GM19324 (cell line): Measurements from ENCODE around the gene HOXD13.

ENCODE experiments used
- ATAC-seq: cut with Tn5 transposase; IDR thresholded peaks from one replicate; pipeline ENCODE4 v1.9.1; 2021; ENCODE audit warnings: mild to moderate bottlenecking, moderate library complexity; ENCODE audit not compliant: unreplicated experiment, low FRiP score

HOXD13 gene

DNA sequence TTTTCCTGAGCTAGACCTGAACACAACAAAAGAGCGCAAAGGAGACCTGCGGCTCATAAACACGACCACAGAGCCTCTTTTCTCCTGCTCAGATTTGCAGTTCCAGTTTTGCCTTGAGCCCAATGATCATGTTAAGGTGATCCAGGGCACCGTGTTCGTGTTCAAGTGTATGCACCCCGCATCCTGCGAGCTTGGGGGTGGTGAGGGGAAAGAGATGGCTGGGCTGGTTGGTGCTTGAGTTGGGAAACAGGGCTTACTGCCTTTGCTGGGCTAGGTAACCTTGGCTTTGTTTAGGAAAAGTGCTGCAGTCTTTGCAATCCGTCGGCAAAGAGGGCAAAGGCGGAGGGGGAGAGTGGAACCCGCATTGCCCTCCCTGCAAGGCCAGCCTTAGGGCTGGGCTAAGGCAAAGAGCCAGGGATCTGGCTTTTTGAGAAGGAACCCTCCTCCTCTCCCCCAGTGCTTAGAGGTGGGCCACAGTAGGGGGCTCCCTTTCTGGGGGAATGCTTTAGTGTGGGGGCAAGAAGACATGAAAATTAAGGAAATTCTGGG lies 25.4 kb downstream of the HOXD13 start:
- ATAC-seq = no peak

DNA sequence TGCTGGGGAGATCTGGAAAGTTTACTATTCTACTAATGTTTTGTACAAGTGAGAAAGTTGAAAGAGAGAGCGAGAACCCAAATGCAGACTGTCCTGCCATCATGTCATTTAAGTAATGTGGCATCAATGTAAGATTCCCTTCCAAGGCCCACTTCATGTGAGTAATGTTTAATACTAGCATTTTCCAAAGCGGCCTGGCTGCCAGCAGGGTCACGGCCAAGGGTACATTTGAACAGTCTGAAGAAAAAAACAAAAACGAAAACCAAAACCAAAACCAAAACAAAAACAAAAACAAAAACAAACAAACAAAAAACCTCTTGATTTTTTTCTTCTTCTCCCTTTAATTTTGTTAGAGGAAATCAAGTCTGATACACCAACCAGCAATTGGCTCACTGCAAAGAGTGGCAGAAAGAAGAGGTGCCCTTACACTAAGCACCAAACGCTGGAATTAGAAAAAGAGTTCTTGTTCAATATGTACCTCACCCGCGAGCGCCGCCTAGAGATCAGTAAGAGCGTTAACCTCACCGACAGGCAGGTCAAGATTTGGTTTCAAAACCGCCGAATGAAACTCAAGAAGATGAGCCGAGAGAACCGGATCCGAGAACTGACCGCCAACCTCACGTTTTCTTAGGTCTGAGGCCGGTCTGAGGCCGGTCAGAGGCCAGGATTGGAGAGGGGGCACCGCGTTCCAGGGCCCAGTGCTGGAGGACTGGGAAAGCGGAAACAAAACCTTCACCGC lies 26.2 kb downstream of the HOXD13 start:
- ATAC-seq = no peak

DNA sequence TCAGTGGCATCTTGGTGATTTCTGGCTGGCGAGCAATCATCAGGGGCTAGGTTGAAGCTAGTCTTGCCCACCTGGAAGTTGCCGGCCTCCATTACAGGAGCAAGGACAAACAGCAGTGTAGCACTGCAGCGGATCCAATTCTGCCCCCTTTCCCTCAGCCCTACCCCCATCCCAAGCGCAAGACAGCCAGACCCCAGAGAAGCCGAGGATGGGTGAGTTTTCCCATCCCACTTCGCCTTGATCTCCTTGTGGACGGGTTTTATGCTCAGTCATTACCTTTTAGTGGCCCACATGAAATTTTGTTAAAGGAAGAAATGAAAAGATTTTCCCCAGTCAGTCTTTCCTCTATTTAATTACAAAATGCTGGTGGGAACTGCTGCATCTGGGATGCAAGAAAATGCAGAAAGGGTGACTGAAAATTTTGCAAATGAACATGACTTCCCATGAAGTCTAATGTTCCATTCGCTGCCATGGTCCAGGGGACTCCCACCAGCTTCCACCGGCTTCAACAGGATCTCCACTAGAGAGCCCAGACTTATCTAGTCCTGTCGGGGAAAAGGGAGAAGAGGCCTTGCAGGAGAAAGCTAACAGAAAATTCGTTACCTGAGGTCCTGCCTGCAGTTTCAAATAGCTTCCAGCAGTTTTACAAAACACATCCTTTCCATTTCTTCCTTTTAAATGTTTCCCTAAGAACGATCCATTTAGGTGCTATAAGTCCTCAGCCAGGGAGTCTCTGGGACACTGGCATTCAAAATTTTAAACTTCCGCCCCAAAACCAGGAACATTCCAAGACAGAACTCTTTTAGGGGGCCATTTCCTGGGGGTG lies 28.1 kb downstream of the HOXD13 start:
- no peak for ATAC-seq

DNA sequence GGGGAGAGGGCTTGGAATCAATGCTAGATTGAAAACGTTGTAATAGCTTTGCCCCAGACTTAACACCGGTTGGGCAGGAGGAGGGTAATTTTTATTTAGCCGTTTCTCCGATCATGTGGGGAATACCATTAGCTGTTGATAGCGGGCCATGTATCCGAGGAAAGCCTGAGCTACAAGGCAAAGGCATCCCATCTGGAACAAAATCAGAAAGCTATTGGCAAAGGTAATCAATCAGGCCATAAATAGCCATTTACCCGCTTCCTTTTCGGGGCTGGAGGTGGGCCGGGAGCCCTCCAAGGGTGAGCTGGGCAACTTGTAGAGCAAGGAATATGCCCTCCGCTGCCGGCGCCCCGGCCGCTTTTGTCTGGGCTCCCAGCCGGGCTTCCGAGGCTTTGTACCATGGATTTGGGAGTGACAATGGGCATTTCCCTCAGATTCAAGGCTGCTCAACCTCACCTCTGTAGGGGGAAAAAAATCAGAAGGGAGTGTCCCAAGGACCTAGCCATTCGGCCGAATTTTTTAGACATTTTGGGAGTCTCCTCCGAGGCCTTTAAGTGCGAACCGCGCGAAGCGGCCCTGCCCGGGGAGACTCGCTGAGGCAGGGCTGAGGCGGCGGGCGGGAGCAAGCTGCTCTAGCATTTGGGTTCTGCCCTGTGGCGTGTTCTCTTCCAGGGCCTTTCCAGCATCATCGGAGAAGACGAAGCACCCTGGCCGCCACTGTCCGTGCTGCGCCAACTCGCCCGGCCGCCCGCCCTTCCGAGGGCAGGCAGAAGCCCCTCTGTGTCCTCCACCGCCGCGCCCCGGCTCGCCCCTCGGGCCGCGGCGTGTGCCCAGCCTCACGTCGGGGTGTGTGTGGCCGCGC lies 28.9 kb downstream of the HOXD13 start:
- ATAC-seq = no peak

DNA sequence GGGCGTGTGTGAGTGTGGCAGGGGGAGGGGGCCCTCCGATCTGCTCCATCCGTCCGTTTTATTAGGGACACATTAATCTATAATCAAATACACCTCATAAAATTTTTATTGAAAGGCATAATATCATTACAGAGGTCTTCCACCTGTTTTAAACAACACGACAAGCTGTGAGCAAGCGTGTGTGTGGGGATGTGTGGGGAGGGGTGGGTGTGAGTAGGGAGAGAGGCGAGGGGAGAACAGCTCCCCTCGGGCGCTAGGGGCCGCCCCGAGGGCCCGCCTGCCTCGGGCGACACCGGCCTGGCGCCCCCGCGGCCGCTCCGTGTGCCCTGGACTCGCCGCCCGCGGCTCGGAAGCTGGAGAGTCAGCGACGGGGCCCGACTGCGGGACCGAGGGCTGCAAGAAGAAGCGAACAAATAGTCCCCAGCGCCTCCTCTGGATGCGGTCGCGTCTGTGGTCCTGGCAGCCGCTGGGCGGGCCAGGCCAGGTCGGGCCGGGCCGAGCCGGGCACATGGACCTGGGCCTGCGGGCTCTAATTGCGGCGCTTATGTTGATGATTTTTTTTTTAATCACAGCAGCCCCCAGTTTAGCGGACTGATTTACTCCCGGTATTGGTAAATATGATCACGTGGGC lies 29.6 kb downstream of the HOXD13 start:
- no peak for ATAC-seq

DNA sequence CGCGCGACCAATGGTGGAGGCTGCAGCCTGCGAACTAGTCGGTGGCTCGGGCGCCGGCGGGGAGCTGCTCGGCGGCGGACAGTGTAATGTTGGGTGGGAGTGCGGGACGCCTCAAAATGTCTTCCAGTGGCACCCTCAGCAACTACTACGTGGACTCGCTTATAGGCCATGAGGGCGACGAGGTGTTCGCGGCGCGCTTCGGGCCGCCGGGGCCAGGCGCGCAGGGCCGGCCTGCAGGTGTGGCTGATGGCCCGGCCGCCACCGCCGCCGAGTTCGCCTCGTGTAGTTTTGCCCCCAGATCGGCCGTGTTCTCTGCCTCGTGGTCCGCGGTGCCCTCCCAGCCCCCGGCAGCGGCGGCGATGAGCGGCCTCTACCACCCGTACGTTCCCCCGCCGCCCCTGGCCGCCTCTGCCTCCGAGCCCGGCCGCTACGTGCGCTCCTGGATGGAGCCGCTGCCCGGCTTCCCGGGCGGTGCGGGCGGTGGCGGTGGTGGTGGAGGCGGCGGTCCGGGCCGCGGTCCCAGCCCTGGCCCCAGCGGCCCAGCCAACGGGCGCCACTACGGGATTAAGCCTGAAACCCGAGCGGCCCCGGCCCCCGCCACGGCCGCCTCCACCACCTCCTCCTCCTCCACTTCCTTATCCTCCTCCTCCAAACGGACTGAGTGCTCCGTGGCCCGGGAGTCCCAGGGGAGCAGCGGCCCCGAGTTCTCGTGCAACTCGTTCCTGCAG lies 30.3 kb downstream of the HOXD13 start, which contains the start of gene HOXD9:
HOXD9 (plus strand) TSS at position 37 of the 728 bp plus-strand sequence; CDS start at position 87, 50 bp downstream.
- no peak for ATAC-seq

DNA sequence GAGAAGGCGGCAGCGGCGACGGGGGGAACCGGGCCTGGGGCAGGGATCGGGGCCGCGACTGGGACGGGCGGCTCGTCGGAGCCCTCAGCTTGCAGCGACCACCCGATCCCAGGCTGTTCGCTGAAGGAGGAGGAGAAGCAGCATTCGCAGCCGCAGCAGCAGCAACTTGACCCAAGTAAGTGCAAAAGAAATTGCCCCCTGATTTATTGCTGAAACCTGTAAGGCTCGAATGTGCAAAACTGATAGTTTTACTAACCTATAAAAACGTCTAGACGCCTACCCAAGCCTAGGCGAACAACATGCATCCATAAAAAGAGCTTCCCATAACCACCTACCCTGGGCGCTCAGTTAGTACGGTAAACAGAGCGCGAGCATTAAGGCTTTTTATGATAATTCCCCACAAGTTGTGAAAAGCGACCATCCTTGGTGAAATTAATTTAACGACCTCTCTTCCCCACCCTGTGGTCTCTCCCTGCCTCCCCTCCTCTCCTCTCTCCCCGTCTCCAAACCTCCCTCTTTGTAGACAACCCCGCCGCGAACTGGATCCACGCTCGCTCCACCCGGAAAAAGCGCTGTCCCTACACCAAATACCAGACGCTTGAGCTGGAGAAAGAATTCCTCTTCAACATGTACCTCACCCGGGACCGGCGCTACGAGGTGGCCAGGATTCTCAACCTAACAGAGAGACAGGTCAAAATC lies 31.0 kb downstream of the HOXD13 start:
- ATAC-seq = no peak

DNA sequence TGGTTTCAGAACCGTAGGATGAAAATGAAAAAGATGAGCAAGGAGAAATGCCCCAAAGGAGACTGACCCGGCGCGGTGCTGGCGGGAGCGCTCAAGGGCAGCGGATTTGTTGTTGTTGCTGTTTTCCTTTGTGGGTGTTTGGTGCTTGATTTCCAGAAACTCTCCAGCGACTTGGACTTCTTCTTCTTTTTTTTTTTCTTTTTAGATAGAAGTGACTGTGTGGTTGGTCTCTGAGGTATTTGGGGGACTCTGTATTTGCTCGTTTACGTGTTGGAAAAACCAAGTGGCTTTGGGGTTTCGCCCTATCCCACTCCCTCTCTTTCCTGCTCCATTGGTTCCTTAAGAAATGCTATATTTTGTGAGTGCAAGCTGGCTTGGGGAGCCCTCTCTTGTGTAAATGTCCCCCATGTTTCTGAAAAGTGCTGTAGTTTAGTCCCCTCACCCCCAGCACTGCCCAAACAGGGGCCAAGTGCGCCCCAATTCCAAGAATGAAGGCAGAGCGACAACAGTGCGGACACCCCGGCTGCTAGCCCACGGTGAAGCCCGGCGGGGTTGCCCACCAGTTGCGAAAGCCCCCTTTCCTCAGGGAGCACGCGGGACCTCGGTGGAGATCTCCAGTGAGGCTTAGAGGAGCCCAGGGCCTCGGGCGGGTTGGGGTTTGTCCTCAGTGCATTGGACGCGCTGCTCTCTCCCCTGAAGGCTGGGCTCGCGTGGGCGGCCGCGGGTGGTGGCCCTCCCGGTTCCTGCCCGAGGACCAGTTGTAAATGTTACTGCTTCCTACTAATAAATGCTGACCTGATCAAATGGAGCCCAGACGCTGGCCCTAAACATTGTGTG lies 31.8 kb downstream of the HOXD13 start:
- no peak for ATAC-seq

DNA sequence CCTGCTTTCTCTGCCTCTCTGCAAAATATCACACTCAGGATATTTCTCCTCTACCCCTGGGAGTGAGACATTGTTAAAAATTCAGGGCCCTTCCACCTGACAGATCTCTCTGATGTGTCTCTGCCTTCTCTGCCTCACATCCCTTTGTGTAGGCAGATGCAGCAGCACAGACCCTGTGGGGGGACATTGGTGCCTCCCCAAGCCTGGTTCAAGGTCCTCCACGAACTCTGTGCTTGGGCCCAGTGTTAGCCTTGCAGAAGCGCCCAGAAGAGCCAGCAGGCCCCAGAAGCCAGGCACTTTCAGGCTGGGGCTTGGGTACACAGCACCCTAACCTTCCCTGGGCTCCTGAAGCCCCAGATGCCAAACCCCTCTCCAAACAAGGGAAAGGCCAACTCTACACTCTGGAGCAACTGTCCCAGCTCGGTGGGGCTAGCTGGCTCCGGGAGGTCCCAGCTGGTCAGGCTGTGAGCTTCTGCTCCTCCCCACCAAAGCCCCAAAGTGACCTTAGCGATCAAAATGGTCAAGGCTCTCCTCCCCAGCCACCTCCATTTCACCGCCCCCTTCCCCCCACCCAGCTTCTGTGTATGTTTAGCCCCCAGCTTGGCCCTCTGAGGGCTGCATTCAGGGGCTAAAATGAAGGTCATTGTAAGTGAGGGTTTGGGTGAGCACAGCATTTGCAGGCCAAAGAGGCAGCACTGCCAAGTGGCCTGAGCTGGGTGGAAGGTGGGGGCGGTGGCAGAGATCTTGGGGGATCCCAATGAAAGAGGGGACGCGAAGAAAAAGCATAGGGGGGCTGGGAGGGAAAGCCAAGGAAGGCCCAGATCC lies 32.6 kb downstream of the HOXD13 start:
- no peak for ATAC-seq

DNA sequence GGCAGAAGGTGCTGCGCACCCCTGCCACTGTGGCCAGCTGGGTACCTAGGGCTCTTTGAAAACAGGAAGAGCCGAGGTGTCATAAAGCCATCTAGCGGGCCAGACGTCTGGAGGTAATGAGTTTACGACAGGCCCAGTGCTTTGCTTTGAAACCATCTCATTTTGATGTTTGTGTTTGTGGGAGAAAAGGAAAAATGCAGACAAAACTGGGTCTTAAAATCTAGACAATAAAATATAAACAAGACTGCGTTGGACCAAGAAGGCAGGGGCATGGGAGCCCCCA lies 33.2 kb downstream of the HOXD13 start:
- ATAC-seq = no peak

DNA sequence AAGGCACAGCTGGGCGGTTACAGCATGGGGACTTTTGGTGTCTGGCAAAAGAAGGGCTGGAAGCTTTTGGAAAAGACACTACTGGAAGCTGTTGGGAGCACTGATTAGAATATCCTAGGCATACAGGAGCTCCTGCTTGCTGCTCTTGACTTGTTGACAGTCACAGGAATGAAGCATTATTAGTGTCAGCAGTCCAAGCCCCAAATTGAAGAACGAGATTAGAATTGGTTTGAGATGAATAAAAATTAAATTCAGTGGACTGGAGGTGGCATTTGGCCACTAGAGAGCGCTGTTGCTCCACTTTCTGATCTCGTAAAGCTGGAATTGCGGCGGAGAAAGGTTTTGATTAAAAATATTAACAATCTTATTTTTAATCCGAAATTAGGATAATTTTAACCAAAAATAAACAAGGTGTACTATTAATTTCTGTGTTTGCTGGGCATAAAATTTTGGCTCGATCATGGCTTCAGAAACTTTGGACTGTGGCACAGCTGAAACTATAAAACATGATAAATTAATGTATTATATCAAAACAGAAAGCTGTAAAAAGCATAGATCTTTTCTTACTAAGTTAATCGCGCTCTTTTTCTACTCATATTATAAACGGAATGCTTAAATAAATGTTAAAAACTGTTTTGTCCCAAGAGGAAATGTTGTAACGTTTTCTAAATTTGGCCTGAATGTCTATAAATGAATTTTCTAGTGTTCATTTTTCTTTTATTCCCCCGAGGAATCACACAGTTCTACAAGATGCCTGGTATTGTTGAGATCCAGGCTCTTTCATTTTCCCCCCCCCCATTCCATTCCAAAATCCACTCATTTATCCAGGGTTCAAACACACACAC lies 34.6 kb downstream of the HOXD13 start:
- no peak for ATAC-seq

DNA sequence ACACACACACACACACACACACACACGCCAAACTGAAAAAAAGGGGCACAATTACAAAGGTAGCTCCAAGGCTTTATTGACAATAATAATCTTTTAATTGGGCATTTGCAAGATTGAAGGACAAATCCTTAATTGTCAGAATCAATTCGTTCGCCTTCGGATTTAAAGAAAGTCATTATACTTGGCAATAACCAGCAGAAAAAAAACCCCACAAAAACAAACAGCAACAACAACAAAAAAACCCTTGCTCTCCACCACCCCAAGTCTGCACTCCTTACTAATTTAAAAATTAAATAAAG lies 35.2 kb downstream of the HOXD13 start:
- no peak for ATAC-seq

DNA sequence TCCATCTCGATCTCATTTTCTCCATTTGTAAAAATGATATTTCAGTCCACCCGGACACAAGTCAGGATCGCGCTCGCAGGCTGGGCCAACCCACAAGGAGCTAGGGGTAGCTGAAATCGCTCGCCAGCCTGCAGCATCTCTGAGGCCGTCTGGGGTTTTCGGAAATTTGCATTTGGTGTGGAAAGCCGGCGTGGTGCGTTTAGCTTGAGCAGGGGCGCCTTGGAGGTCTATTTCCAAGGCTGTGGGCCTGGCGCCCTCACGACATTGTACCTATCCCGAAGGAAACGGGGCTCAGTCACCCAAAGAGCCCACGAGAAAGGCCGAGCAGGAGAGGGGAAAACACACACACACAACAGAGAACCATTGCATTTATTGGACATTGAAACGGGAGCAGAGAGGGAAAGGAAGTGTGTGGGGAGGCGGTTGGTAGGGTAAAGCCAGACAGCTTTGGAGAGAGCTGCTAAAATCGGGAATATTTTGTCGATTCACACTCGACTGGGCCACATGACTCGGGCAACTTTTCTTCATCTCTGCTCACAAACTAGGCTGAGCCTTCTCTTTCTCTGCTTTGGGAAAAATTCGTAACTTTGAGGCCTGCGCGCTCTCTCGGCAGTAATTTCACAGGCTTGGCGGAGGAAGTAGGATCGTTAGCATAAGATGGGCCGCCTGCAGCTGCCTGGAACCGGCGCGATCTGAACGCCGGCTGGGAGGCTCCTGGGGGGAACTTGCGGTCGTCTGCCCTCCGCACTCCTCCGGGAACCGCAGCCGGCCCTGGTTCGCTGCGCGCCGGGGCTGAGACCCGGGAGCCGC lies 35.9 kb downstream of the HOXD13 start:
- ATAC-seq = no peak

DNA sequence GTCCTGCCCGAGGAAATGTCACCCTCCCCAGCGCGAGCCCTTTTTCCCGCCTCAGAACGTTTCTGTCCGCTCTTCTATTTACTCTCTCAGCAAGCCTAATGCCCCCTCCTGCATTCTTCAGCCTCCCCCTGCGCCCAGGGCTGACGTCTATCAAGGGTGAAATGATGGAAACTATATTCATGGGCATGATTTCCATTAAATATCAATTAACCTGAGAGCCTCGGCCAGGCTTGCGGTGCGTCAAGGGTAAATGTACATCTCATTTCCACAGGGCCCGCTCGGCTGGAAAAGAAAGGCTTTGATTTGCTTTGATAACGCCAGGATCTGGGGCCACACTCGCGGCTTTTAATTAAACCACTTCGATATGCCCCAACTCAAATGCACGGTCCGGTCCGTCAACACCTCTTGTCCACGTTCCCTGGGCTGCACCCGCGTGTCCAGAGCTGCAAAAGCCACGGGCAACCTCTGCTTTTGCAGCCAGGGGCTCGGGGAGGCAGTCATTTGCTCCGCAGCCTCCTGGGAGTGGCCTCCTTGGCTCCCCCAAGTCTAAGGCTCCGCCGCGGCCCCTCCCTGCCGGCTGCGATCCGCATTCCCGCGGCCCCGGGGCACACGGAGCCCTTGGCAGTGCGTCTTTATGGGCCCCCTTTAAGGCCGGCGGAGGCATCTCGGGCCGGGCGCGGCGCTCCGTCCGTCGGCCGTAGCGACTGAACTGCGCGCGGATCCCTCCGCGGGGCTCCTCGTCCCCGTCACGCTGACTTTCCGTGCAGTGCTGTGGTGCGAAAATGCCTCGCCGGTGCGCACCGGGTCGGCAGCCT lies 36.7 kb downstream of the HOXD13 start, which contains the start of gene HOXD8:
HOXD8 (plus strand) TSS at position 724 of the 815 bp plus-strand sequence. CDS start 662 bp downstream, outside the sequence.
- ATAC-seq = no peak

DNA sequence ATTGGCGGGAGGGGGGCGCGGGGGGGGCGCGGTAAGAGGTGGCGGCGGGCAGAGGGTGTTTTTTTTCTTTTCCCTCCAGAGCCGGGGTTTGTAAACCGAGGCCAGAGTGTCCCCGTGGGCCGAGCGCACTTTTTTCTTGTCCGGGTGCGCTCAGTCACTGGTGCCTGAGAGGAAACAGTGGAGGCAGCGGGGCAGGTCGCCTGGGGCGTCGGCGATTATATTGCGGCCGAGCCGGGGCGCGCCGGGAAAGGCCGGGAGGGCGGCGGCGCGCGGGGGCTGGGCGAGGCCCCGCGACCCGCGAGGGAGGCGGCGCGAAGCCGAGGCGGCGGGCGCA lies 37.3 kb downstream of the HOXD13 start:
- ATAC-seq = no peak
